ENCODE results near the gene AAK1.

Gene AAK1

GRCh38 chr2:69514819-69515218 is 128.7 kb downstream of the AAK1 start:
- H3K4me3 ChIP-seq (ENCODE audit: low read length), result no peak overlapping the region
- no peak for TF ChIP-seq ZNF274 (IDR thresholded peaks at IDR 0.05; ENCODE audit: low read depth, low read length)

GRCh38 chr2:69514406-69514805 is 129.1 kb downstream of the AAK1 start:
- H3K4me3 ChIP-seq (ENCODE audit: low read length), result no peak overlapping the region
- no peak for TF ChIP-seq ZNF274 (IDR thresholded peaks at IDR 0.05; ENCODE audit: low read depth, low read length)

- TF ChIP-seq ZNF274 (IDR thresholded peaks at IDR 0.05; ENCODE audit: low read depth, low read length), result no peak
These were observed 131.1 kb downstream of the AAK1 start for GRCh38 chr2:69512446-69512845.

GRCh38 chr2:69510204-69510603 is 133.3 kb downstream of the AAK1 start:
- no peak for TF ChIP-seq ZNF274 (IDR thresholded peaks at IDR 0.05; ENCODE audit: low read depth, low read length)
- H3K4me3 ChIP-seq (ENCODE audit: low read length), result no peak overlapping the region

More at GRCh38 chr2:69512446-69512845, 131.1 kb downstream of the AAK1 start:
- H3K4me3 ChIP-seq (ENCODE audit: low read length), result no peak overlapping the region

- TF ChIP-seq ZNF274 (IDR thresholded peaks at IDR 0.05; ENCODE audit: low read depth, low read length), result no peak
These were observed 133.8 kb downstream of the AAK1 start for GRCh38 chr2:69509750-69510140.

GRCh38 chr2:69509011-69509749 is 134.4 kb downstream of the AAK1 start:
- H3K4me3 ChIP-seq (ENCODE audit: low read length), result no peak overlapping the region
- no peak for TF ChIP-seq ZNF274 (IDR thresholded peaks at IDR 0.05; ENCODE audit: low read depth, low read length)

More at GRCh38 chr2:69509750-69510140, 133.8 kb downstream of the AAK1 start:
- H3K4me3 ChIP-seq (ENCODE audit: low read length), result no peak overlapping the region

- no peak overlapping the region for H3K4me3 ChIP-seq (ENCODE audit: low read length)
- TF ChIP-seq ZNF274 (IDR thresholded peaks at IDR 0.05; ENCODE audit: low read depth, low read length), result no peak
These were observed 137.8 kb downstream of the AAK1 start for GRCh38 chr2:69505710-69506109.

- TF ChIP-seq ZNF274 (IDR thresholded peaks at IDR 0.05; ENCODE audit: low read depth, low read length), result no peak
- no peak overlapping the region for H3K4me3 ChIP-seq (ENCODE audit: low read length)
These were observed 142.2 kb downstream of the AAK1 start for GRCh38 chr2:69501301-69501700.

- H3K4me3 ChIP-seq (ENCODE audit: low read length), result no peak overlapping the region
- no peak for TF ChIP-seq ZNF274 (IDR thresholded peaks at IDR 0.05; ENCODE audit: low read depth, low read length)
These were observed 143.6 kb downstream of the AAK1 start for GRCh38 chr2:69499966-69500365.

- no peak for TF ChIP-seq ZNF274 (IDR thresholded peaks at IDR 0.05; ENCODE audit: low read depth, low read length)
- H3K4me3 ChIP-seq (ENCODE audit: low read length), result no peak overlapping the region
These were observed 144.3 kb downstream of the AAK1 start for GRCh38 chr2:69499242-69499641.

- TF ChIP-seq ZNF274 (IDR thresholded peaks at IDR 0.05; ENCODE audit: low read depth, low read length), result no peak
- H3K4me3 ChIP-seq (ENCODE audit: low read length), result no peak overlapping the region
These were observed 147.7 kb downstream of the AAK1 start for GRCh38 chr2:69495861-69496260.

- TF ChIP-seq ZNF274 (IDR thresholded peaks at IDR 0.05; ENCODE audit: low read depth, low read length), result no peak
These were observed 148.5 kb downstream of the AAK1 start for GRCh38 chr2:69495008-69495407.

GRCh38 chr2:69494126-69494525 is 149.4 kb downstream of the AAK1 start:
- no peak overlapping the region for H3K4me3 ChIP-seq (ENCODE audit: low read length)
- no peak for TF ChIP-seq ZNF274 (IDR thresholded peaks at IDR 0.05; ENCODE audit: low read depth, low read length)

More at GRCh38 chr2:69495008-69495407, 148.5 kb downstream of the AAK1 start:
- no peak overlapping the region for H3K4me3 ChIP-seq (ENCODE audit: low read length)

- TF ChIP-seq ZNF274 (IDR thresholded peaks at IDR 0.05; ENCODE audit: low read depth, low read length), result no peak
- H3K4me3 ChIP-seq (ENCODE audit: low read length), result no peak overlapping the region
These were observed 150.3 kb downstream of the AAK1 start for GRCh38 chr2:69493268-69493667.

GRCh38 chr2:69491864-69492263 is 151.7 kb downstream of the AAK1 start:
- no peak overlapping the region for H3K4me3 ChIP-seq (ENCODE audit: low read length)
- TF ChIP-seq ZNF274 (IDR thresholded peaks at IDR 0.05; ENCODE audit: low read depth, low read length), result no peak

GRCh38 chr2:69490486-69490885 is 153.1 kb downstream of the AAK1 start:
- no peak for TF ChIP-seq ZNF274 (IDR thresholded peaks at IDR 0.05; ENCODE audit: low read depth, low read length)
- H3K4me3 ChIP-seq (ENCODE audit: low read length), result no peak overlapping the region

All from GM08714 (cell line).